H1 (cell line): Measurements from ENCODE around the gene ACER3. TPM values are rescaled to one million over a fixed set of nuclear protein-coding genes. Genes with fewer than 3 reads are reported as not detected.

Source experiments
- BRCA1 ChIP-seq: IDR thresholded peaks from 2 replicates; pipeline ENCODE4 v1.6.1; 2012; ENCODE audit warnings: low read depth, low read length, improper control_type of control experiment
- SUZ12 ChIP-seq: fragments of 200-600 bp; sonication (generic); IDR thresholded peaks from 2 replicates; pipeline ENCODE4 v1.6.1; 2012; ENCODE audit warnings: mild to moderate bottlenecking, inconsistent platforms, low read length, moderate library complexity, mixed read lengths
- polyA plus RNA-seq, 7 experiments: library from polyadenylated mRNA; depleted of rRNA in 3 of 7; stranded (reverse) in 5 of 7; unstranded in 2 of 7; fragments of >200 nt in 5 of 7; fragments of 200-250 nt in 2 of 7; gene quantifications; 1 replicate in 5 of 7; 2 replicates in 1 of 7; 4 replicates in 1 of 7; pipeline versions ENCODE4 v1.2.1 to v1.2.3, GENCODE V29; 2011 to 2013; ENCODE audit warnings: missing spikeins in 2 of 7, mixed read lengths in 2 of 7
- total RNA-seq: library from RNA; stranded (reverse); fragmentation: NEBNext Ultra II Directional; extraction: Animal tissue kit (Norgen Biotek cat#: 25700); gene quantifications from 2 replicates; pipeline ENCODE4 v1.2.1, GENCODE V29; 2021

Gene ACER3
- total and polyA plus RNA-seq, 2 of the 8 experiments (the other 6 are each of a cell fraction or from before 2014, with no cell fraction given): 5.7 to 16.2 TPM

- no peak for TF ChIP-seq SUZ12
- no peak for TF ChIP-seq BRCA1
Measured at GRCh38 chr11:77071077-77071476, 210.4 kb downstream of the ACER3 start (continued).
